ENCODE data around the gene SUN1. TPM values are rescaled to one million over a fixed set of nuclear protein-coding genes. Genes with fewer than 3 reads are reported as not detected.

The SUN1 gene
- total RNA-seq, 4 donors from 2014 or later: 243 to 263 (median 244) TPM

- DNase-seq (ENCODE audit: low spot score in 2 of 2): no peak
- 32 to 39% methylated on average over 31 to 34 of the region's 56 CpGs for WGBS, 2 donors
- Histone ChIP-seq H3K27ac (peak overlapping the region in 3 of 4 donors; percentile 58 to 93 (median 92)), H3K9me3 (no peaks in the 10 kb centered on the region), H3K27me3 (no peaks in the 10 kb centered on the region), H3K4me3 (peak overlapping the region; percentile 31 to 98 (median 68)), H3K36me3 (no peaks in the 10 kb centered on the region), H3K4me1 (peaks cover 0 to 64% (median 29%) of the 10 kb centered on the region in 4 donors)
- TF ChIP-seq EP300 (IDR thresholded peaks at IDR 0.05) (no peak), POLR2A (IDR thresholded peaks at IDR 0.05) (no peak)
- TF ChIP-seq, protein P1, sequence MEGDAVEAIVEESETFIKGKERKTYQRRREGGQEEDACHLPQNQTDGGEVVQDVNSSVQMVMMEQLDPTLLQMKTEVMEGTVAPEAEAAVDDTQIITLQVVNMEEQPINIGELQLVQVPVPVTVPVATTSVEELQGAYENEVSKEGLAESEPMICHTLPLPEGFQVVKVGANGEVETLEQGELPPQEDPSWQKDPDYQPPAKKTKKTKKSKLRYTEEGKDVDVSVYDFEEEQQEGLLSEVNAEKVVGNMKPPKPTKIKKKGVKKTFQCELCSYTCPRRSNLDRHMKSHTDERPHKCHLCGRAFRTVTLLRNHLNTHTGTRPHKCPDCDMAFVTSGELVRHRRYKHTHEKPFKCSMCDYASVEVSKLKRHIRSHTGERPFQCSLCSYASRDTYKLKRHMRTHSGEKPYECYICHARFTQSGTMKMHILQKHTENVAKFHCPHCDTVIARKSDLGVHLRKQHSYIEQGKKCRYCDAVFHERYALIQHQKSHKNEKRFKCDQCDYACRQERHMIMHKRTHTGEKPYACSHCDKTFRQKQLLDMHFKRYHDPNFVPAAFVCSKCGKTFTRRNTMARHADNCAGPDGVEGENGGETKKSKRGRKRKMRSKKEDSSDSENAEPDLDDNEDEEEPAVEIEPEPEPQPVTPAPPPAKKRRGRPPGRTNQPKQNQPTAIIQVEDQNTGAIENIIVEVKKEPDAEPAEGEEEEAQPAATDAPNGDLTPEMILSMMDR (IDR thresholded peaks at IDR 0.05): no peak
Measured at GRCh38 chr7:815284-816216, 16.7 kb upstream of the SUN1 start.

DNA sequence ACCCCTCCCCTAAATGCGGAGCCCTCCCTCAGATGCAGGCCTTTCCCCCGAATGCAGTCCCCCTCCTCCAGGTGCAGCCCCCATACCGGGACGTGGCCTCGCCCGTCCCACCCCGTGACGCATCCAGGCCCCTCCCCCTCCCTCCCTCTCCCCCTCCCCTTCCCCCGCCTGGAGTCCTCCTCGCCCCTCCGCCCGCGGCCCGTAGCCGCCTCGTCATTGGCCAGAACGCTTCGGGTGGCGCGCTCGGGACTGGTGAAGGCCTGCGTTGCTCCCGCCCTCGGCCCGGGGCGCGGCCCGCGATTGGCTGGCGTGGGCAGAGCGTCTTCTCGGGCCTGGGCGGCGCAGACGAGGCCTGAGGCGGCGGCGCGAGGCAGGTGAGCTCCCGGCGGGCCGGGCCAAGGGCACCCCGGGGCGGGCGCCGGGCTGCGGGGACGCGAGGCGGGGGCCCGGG, 16.0 kb upstream of the SUN1 start:
- Histone ChIP-seq H3K27ac (peak overlapping the region; percentile 81 to 93 (median 88)), H3K27me3 (no peaks in the 10 kb centered on the region), H3K4me3 (peak overlapping the region; percentile 31 to 98 (median 68)), H3K9me3 (no peaks in the 10 kb centered on the region), H3K4me1 (peaks cover 0 to 71% (median 30%) of the 10 kb centered on the region in 4 donors), H3K36me3 (no peaks in the 10 kb centered on the region)
- TF ChIP-seq, protein P1 (IDR thresholded peaks at IDR 0.05): peak in 1 of 5 experiments; percentile 5
- peak in 1 of 2 donors; percentile 83 for TF ChIP-seq POLR2A (IDR thresholded peaks at IDR 0.05)
- peak in 1 of 2 donors; percentile 78 for TF ChIP-seq EP300 (IDR thresholded peaks at IDR 0.05)
- peak; percentile 95 to 98 for DNase-seq (ENCODE audit: low spot score in 2 of 2)
- 0% methylated on average over 1 of the region's 51 CpGs; no CpG with 5 or more reads in 1 of the 2 donors for WGBS, 2 donors

GRCh38 chr7:816751-817671, 15.3 kb upstream of the SUN1 start:
- H3K9me3 ChIP-seq: no peaks in the 10 kb centered on the region
- H3K27me3 ChIP-seq: no peaks in the 10 kb centered on the region
- peak overlapping the region; percentile 53 to 98 (median 74) for H3K4me3 ChIP-seq
- no peaks in the 10 kb centered on the region for H3K36me3 ChIP-seq
- no peak for DNase-seq (ENCODE audit: low spot score in 2 of 2)
- peaks cover 0 to 71% (median 31%) of the 10 kb centered on the region in 4 donors for H3K4me1 ChIP-seq
- TF ChIP-seq, protein P1 (IDR thresholded peaks at IDR 0.05): peak in 1 of 5 experiments; percentile 4
- TF ChIP-seq EP300 (IDR thresholded peaks at IDR 0.05): no peak
- WGBS, 2 donors: 1 to 2% methylated on average over 10 to 29 of the region's 88 CpGs
- H3K27ac ChIP-seq: peak overlapping the region; percentile 79 to 93 (median 82)

DNA sequence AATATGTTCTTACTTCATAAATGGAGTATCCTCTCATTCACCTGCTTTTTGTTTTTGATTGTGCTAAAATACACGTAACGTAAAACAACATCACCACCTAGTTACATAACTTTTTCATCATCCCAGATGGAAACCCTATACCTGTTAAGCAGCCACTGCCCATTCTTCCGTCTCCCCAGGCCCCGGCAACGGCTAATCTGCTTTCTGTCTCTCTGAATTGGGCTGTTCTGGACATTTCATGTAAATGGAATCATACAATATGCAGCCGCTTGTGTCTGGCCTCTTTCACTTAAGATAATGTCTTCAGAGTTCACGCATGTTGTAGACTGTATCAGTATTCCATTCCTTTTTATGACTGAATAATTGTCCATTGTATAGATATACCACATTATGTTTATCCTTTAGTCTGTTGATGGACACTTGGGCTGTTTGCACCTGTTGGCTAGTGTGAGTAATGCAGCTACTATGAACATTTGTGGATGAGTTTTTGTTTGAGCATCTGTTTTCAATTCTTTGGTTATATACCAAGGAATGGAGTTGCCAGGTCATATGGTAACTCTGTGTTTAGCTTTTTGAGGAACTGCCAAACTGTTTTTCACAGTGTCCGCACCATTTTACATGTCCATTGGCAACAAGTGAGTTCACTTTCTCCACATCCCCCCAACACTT, 14.1 kb upstream of the SUN1 start:
- H3K9me3 ChIP-seq: no peaks in the 10 kb centered on the region
- H3K36me3 ChIP-seq: peaks cover 0 to 7% (median 4%) of the 10 kb centered on the region in 3 donors
- H3K27ac ChIP-seq: peak overlapping the region in 1 of 4 donors; percentile 93
- H3K4me3 ChIP-seq: no peak overlapping the region
- H3K4me1 ChIP-seq: peaks cover 0 to 71% (median 23%) of the 10 kb centered on the region in 4 donors
- WGBS, 2 donors: 80 to 88% methylated on average over 7 to 8 of the region's 8 CpGs
- H3K27me3 ChIP-seq: no peaks in the 10 kb centered on the region
- no peak for DNase-seq (ENCODE audit: low spot score in 2 of 2)
- TF ChIP-seq, protein P1 (IDR thresholded peaks at IDR 0.05): peak in 4 of 5 experiments; percentile 20 to 46 (median 30)
- TF ChIP-seq EP300 (IDR thresholded peaks at IDR 0.05): no peak
